ENCODE data around the gene IDUA.

The IDUA gene

DNA sequence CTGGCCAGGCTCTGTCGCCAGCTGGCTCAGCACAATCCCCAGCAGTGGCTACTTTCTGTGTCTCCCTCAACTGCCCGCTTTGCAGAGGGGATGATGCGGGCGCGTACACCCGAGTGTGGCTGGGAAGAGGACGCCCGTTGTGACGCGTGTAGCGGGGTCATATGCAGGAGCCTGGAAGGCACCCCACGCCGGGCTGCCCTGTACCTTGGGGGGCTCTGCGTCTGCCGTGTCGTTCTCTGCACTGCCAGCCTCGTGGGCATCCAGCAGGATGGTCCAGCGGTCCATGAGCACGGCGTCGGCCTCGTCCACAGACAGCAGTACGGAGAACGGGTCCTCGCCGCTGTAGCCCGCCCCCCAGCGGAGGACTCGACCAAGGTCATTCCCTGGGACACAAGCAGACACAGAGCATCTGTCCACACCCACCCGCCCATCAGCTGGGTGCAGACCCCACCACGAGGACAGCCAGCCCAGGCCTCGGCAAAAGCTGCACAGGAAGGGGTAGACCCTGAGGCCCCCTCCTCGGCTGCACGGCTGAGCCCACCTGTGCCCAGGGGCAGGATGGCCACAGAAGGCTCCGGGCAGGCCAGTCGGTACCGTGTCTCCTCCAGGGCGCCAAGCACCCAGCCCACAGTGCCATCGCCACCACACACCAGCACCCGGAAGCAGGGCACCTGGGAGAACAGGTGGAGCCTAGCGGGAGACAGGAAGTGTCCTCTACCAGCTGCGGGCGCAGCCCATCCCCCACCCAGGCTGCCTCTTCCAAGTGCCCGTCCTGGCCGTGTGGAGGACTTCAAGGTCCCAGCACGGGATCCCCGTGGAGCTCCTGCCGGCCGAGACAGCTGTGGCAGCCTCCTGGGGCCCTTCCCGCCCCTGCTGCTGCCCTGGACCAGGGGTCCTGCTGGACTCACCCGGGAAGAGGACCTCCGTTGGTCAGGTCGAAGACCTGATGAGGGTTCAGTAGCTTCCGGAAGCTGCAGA lies 24.3 kb upstream of the IDUA start:
- WGBS (ENCODE audit: insufficient coverage, insufficient read length) = no CpG with 5 or more reads among the region's 54 CpGs

GRCh38 chr4:963276-964225 lies 23.3 kb upstream of the IDUA start:
- Histone ChIP-seq H3K9me3 (ENCODE audit: control insufficient read depth, insufficient read depth, low read length) (no peaks in the 10 kb centered on the region), H3K27ac (ENCODE audit: low read length) (no peak overlapping the region), H3K36me3 (ENCODE audit: control insufficient read depth, insufficient read depth, low read length) (peaks cover 5% of the 10 kb centered on the region; the same call in 1 of the 2 replicates), H3K27me3 (ENCODE audit: control insufficient read depth, insufficient read depth, low read length) (no peaks in the 10 kb centered on the region), H3K4me1 (ENCODE audit: control insufficient read depth, insufficient read depth, low read length) (peaks cover 1% of the 10 kb centered on the region), H3K4me3 (ENCODE audit: low read length) (no peak overlapping the region)
- WGBS (ENCODE audit: insufficient coverage, insufficient read length) = no CpG with 5 or more reads among the region's 39 CpGs
- DNase-seq (ENCODE audit: low read depth, low spot score) = no peak

More for the DNA sequence above, 24.3 kb upstream of the IDUA start:
- H3K27me3 ChIP-seq (ENCODE audit: control insufficient read depth, insufficient read depth, low read length) = no peaks in the 10 kb centered on the region
- H3K36me3 ChIP-seq (ENCODE audit: control insufficient read depth, insufficient read depth, low read length) = peaks cover 5% of the 10 kb centered on the region; the same call in 1 of the 2 replicates
- H3K4me1 ChIP-seq (ENCODE audit: control insufficient read depth, insufficient read depth, low read length) = no peaks in the 10 kb centered on the region; the same call in 1 of the 2 replicates
- DNase-seq (ENCODE audit: low read depth, low spot score) = no peak
- no peaks in the 10 kb centered on the region for H3K9me3 ChIP-seq (ENCODE audit: control insufficient read depth, insufficient read depth, low read length)
- H3K4me3 ChIP-seq (ENCODE audit: low read length) = no peak overlapping the region
- no peak overlapping the region for H3K27ac ChIP-seq (ENCODE audit: low read length)

GRCh38 chr4:964346-965025 lies 22.4 kb upstream of the IDUA start:
- DNase-seq (ENCODE audit: low read depth, low spot score) = no peak
- no peak overlapping the region for H3K4me3 ChIP-seq (ENCODE audit: low read length)
- H3K27me3 ChIP-seq (ENCODE audit: control insufficient read depth, insufficient read depth, low read length) = no peaks in the 10 kb centered on the region
- H3K36me3 ChIP-seq (ENCODE audit: control insufficient read depth, insufficient read depth, low read length) = peaks cover 5% of the 10 kb centered on the region; the same call in 1 of the 2 replicates
- WGBS (ENCODE audit: insufficient coverage, insufficient read length) = no CpG with 5 or more reads among the region's 23 CpGs
- peaks cover 3% of the 10 kb centered on the region for H3K4me1 ChIP-seq (ENCODE audit: control insufficient read depth, insufficient read depth, low read length)
- no peak overlapping the region for H3K27ac ChIP-seq (ENCODE audit: low read length)
- H3K9me3 ChIP-seq (ENCODE audit: control insufficient read depth, insufficient read depth, low read length) = no peaks in the 10 kb centered on the region

- H3K4me3 ChIP-seq (ENCODE audit: low read length) = no peak overlapping the region
- H3K27me3 ChIP-seq (ENCODE audit: control insufficient read depth, insufficient read depth, low read length) = no peaks in the 10 kb centered on the region
- no CpG with 5 or more reads among the region's 26 CpGs for WGBS (ENCODE audit: insufficient coverage, insufficient read length)
- H3K27ac ChIP-seq (ENCODE audit: low read length) = no peak overlapping the region
- no peak for DNase-seq (ENCODE audit: low read depth, low spot score)
- peaks cover 5% of the 10 kb centered on the region; the same call in 1 of the 2 replicates for H3K36me3 ChIP-seq (ENCODE audit: control insufficient read depth, insufficient read depth, low read length)
- no peaks in the 10 kb centered on the region for H3K9me3 ChIP-seq (ENCODE audit: control insufficient read depth, insufficient read depth, low read length)
- peaks cover 3% of the 10 kb centered on the region for H3K4me1 ChIP-seq (ENCODE audit: control insufficient read depth, insufficient read depth, low read length)
Observed at GRCh38 chr4:965048-965765, 21.6 kb upstream of the IDUA start.

DNA sequence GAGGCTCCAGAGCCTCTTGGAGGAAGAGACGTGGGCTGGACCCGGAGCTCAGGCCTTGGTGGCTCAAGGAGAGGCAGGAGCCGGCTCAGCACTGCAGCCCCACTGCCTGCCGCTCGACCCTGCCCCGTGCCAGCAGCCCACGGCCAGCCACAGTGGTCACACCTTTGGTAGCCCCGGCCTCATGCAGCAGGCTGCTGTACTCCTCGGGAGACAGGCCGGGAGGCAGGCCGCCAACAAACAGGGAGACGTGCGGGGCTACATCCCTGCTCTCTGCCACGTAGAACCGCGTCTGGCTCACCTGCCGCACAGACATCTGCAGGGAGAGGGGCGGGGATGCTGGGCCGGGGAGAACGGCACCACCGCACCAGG lies 21.1 kb upstream of the IDUA start:
- H3K36me3 ChIP-seq (ENCODE audit: control insufficient read depth, insufficient read depth, low read length) = peaks cover 5% of the 10 kb centered on the region; the same call in 1 of the 2 replicates
- no peak overlapping the region for H3K4me3 ChIP-seq (ENCODE audit: low read length)
- H3K27ac ChIP-seq (ENCODE audit: low read length) = no peak overlapping the region
- H3K27me3 ChIP-seq (ENCODE audit: control insufficient read depth, insufficient read depth, low read length) = no peaks in the 10 kb centered on the region
- no CpG with 5 or more reads among the region's 21 CpGs for WGBS (ENCODE audit: insufficient coverage, insufficient read length)
- peaks cover 3% of the 10 kb centered on the region for H3K4me1 ChIP-seq (ENCODE audit: control insufficient read depth, insufficient read depth, low read length)
- no peaks in the 10 kb centered on the region for H3K9me3 ChIP-seq (ENCODE audit: control insufficient read depth, insufficient read depth, low read length)
- DNase-seq (ENCODE audit: low read depth, low spot score) = no peak

DNA sequence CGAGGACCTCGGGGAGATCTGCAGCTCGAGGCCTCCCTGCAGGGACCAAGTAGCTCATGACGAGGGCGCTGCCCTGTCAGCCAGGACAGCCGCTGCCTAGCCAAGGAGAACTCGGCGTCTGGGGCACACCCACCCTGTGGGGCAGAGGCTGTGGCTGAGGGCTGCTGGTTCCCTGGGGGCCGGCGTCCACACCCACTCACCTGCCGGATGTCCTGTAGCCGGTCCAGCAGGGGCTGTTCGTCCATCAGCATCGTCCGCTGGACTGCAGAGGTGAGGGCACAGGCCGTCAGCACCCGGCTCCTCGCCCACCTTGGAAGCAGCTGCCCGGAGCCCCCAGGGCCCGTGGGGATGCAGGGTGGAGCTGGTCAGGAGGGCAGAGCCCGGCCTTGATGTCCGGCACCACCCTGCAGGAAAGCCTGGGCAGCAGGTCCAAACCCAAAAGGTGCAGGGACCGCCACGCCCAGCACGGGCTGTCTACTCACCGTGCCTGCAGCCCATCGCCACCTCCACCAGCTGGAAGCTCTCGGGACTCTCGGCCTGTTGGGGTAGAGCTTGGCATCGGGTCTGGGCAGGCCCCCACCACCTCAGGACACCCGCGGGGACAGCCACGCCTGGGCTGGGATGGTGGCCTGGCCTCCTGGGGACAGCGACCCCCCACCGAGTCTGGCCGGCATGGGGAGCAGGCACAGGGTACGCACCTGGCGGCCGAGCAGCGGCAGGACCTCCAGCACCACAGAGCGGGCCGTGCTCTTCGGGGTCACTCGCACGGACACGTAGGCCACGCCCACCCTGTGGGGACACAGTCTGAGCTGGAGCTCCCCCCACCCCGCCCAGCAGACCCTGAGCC lies 20.4 kb upstream of the IDUA start:
- no peaks in the 10 kb centered on the region for H3K9me3 ChIP-seq (ENCODE audit: control insufficient read depth, insufficient read depth, low read length)
- no peak overlapping the region for H3K27ac ChIP-seq (ENCODE audit: low read length)
- no peak overlapping the region for H3K4me3 ChIP-seq (ENCODE audit: low read length)
- no peaks in the 10 kb centered on the region for H3K27me3 ChIP-seq (ENCODE audit: control insufficient read depth, insufficient read depth, low read length)
- WGBS (ENCODE audit: insufficient coverage, insufficient read length) = no CpG with 5 or more reads among the region's 48 CpGs
- H3K36me3 ChIP-seq (ENCODE audit: control insufficient read depth, insufficient read depth, low read length) = peaks cover 5% of the 10 kb centered on the region; the same call in 1 of the 2 replicates
- peaks cover 3% of the 10 kb centered on the region for H3K4me1 ChIP-seq (ENCODE audit: control insufficient read depth, insufficient read depth, low read length)
- no peak for DNase-seq (ENCODE audit: low read depth, low spot score)

- H3K36me3 ChIP-seq (ENCODE audit: control insufficient read depth, insufficient read depth, low read length) = peaks cover 5% of the 10 kb centered on the region; the same call in 1 of the 2 replicates
- H3K9me3 ChIP-seq (ENCODE audit: control insufficient read depth, insufficient read depth, low read length) = no peaks in the 10 kb centered on the region
- no peak overlapping the region for H3K27ac ChIP-seq (ENCODE audit: low read length)
- H3K27me3 ChIP-seq (ENCODE audit: control insufficient read depth, insufficient read depth, low read length) = no peaks in the 10 kb centered on the region; the same call in 1 of the 2 replicates
- no CpG with 5 or more reads among the region's 76 CpGs for WGBS (ENCODE audit: insufficient coverage, insufficient read length)
- no peak for DNase-seq (ENCODE audit: low read depth, low spot score)
- peak overlapping the region; percentile 9; the same call in 1 of the 2 replicates for H3K4me3 ChIP-seq (ENCODE audit: low read length)
- H3K4me1 ChIP-seq (ENCODE audit: control insufficient read depth, insufficient read depth, low read length) = peaks cover 3% of the 10 kb centered on the region
Observed at GRCh38 chr4:967113-968104, 19.4 kb upstream of the IDUA start.

DNA sequence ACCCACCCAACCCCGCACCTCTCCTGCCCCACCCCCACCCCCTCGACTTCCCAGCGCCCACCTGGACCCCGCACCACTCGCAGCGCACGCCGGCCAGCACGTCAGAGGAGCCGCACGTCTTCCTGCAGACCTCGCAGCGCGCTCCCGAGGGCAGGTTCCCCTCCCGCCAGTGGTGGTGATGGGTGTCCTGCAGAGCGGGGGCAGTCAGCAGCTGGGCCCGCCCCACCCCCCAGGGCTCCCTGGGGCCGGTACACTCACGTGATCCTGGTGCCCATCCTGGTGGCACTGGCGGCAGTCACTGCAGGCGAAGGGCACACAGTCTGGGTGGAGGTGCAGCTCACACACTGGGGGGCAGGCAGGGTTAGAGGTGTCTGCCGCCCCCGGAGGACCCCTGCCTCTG lies 18.6 kb upstream of the IDUA start:
- Histone ChIP-seq H3K9me3 (ENCODE audit: control insufficient read depth, insufficient read depth, low read length) (no peaks in the 10 kb centered on the region), H3K27me3 (ENCODE audit: control insufficient read depth, insufficient read depth, low read length) (no peaks in the 10 kb centered on the region; the same call in 1 of the 2 replicates), H3K27ac (ENCODE audit: low read length) (no peak overlapping the region), H3K4me3 (ENCODE audit: low read length) (no peak overlapping the region; the same call in 1 of the 2 replicates), H3K36me3 (ENCODE audit: control insufficient read depth, insufficient read depth, low read length) (peaks cover 4% of the 10 kb centered on the region; the same call in 1 of the 2 replicates), H3K4me1 (ENCODE audit: control insufficient read depth, insufficient read depth, low read length) (peaks cover 3% of the 10 kb centered on the region)
- no peak for DNase-seq (ENCODE audit: low read depth, low spot score)
- no CpG with 5 or more reads among the region's 24 CpGs for WGBS (ENCODE audit: insufficient coverage, insufficient read length)
